Transverse colon (tissue), 4 donors: ENCODE results near the gene NUDT15. TPM values are rescaled to one million over a fixed set of nuclear protein-coding genes. Genes with fewer than 3 reads are reported as not detected.
"Not testable (repeated sequence)": the region's sequence is repeated elsewhere in the genome, so short reads cannot be mapped to it uniquely, and the experiment has no call there.

ENCODE experiments used
- DNase-seq: peaks from one replicate; pipeline ENCODE4 v3.0.0-alpha.2; 2019
- H3K27ac ChIP-seq, 4 donors: fragments of 200-600 bp; sonication (generic); 2 replicates each; pipeline ENCODE4 v1.5.1; 2016 to 2018; ENCODE audit warnings: inconsistent platforms in 4 of 4
- H3K27me3 ChIP-seq: fragments of 200-600 bp; sonication (generic); 2 replicates; pipeline ENCODE4 v1.5.1; 2017; ENCODE audit warnings: inconsistent platforms
- H3K36me3 ChIP-seq, 4 donors: fragments of 200-600 bp; sonication (generic); 2 replicates each; pipeline ENCODE4 v1.5.1; 2017 to 2019; ENCODE audit warnings: inconsistent platforms in 4 of 4
- H3K4me1 ChIP-seq, 4 donors: fragments of 200-600 bp; sonication (generic); 2 replicates each; pipeline ENCODE4 v1.5.1; 2017 to 2020; ENCODE audit warnings: inconsistent platforms in 4 of 4
- H3K4me3 ChIP-seq, 4 donors: fragments of 200-600 bp; sonication (generic); 1 replicate in 1 of 4; 2 replicates in 3 of 4; pipeline versions ENCODE4 v1.5.1 to v1.6.1; 2017 to 2019; ENCODE audit warnings: inconsistent platforms in 4 of 4
- H3K9me3 ChIP-seq, 2 donors: fragments of 200-600 bp; sonication (generic); 2 replicates each; pipeline ENCODE4 v1.5.1; 2017 to 2019; ENCODE audit warnings: inconsistent platforms in 2 of 2
- EP300 ChIP-seq: sonication (generic); formaldehyde crosslinking; IDR thresholded peaks from one replicate; pipeline ENCODE4 v1.6.1; 2017; ENCODE audit warnings: antibody characterized with exemption, low read depth
- POLR2A ChIP-seq: fragments of 450-650 bp; IDR thresholded peaks from one replicate; pipeline ENCODE4 v1.6.1; 2016; ENCODE audit warnings: antibody characterized with exemption, mild to moderate bottlenecking, moderate library complexity
- POLR2AphosphoS5 ChIP-seq, 3 donors: sonication (generic); formaldehyde crosslinking; IDR thresholded peaks; one replicate each; pipeline ENCODE4 v1.6.1; 2016; ENCODE audit warnings: antibody characterized with exemption in 3 of 3
- WGBS, 2 donors: methylation state at CpG; one replicate each; pipeline ENCODE4 v1.1.5; 2018; ENCODE audit warnings: low coverage in 1 of 2; 5-methylcytosine and 5-hydroxymethylcytosine counted together
- in situ Hi-C, 4 donors: fragments of 200-750 bp; cut with MboI; loops; one replicate each; pipeline versions ENCODE4 v1.15.0 to v1.15.1; 2017; ENCODE audit warnings: low sequenced_read_pairs in 3 of 4, low pct_ligation_motif_present in 1 of 4, low pct_unique_long_range_greater_than_20kb in 1 of 4
- intact Hi-C: fragments of 100-400 bp; cut with DNase I; formaldehyde crosslinking; loops from one replicate; pipeline ENCODE4 v1.15.1; 2023; ENCODE audit warnings: low total_unique reads
- total RNA-seq, 4 donors: library from RNA; depleted of rRNA; stranded (reverse); fragments of >200 nt; gene quantifications; one replicate each; pipeline ENCODE4 v1.1.0, GENCODE V29; 2016
- TF ChIP-seq, protein P1 (sequence below), 5 experiments: fragments of 200-600 bp in 3 of 5; fragments of 450-650 bp in 2 of 5; sonication (generic) in 3 of 5; IDR thresholded peaks; 1 replicate in 2 of 5; 2 replicates in 3 of 5; pipeline ENCODE4 v1.5.1; 2016 to 2017; ENCODE audit warnings: antibody characterized with exemption in 5 of 5, inconsistent platforms in 3 of 5, mild to moderate bottlenecking in 2 of 5, moderate library complexity in 1 of 5

NUDT15 gene
- total RNA-seq, 4 donors from 2014 or later: 0.40 to 16.1 (median 11.4) TPM

DNA sequence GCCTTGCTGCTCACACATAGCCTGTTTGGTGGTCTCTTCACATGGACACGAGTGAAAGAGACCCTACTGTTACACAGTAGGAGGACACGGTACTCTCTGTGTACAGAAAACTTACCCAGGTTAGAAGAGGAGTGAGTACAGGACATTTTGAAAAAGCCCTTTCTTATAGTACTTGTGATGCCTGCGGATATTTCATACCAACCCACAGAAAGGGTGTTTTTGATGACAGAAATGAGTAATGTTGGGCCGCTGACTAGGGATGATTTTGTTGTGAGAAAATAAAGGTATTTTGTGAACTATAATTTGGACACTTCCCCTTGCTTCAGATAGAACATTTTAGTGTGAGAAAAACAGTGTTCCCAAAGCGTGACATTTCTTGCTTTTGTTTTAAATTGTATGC lies 18.2 kb downstream of the NUDT15 start:
- intact Hi-C loops: no loop called here
- WGBS, 2 donors: 82 to 91% methylated on average over 5 of the region's 5 CpGs
- H3K27ac ChIP-seq: no peak overlapping the region
- DNase-seq: no peak
- TF ChIP-seq POLR2AphosphoS5 (IDR thresholded peaks at IDR 0.05) (no peak), EP300 (no peak), POLR2A (no peak)
- TF ChIP-seq, protein P1, sequence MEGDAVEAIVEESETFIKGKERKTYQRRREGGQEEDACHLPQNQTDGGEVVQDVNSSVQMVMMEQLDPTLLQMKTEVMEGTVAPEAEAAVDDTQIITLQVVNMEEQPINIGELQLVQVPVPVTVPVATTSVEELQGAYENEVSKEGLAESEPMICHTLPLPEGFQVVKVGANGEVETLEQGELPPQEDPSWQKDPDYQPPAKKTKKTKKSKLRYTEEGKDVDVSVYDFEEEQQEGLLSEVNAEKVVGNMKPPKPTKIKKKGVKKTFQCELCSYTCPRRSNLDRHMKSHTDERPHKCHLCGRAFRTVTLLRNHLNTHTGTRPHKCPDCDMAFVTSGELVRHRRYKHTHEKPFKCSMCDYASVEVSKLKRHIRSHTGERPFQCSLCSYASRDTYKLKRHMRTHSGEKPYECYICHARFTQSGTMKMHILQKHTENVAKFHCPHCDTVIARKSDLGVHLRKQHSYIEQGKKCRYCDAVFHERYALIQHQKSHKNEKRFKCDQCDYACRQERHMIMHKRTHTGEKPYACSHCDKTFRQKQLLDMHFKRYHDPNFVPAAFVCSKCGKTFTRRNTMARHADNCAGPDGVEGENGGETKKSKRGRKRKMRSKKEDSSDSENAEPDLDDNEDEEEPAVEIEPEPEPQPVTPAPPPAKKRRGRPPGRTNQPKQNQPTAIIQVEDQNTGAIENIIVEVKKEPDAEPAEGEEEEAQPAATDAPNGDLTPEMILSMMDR (IDR thresholded peaks at IDR 0.05): no peak
- peaks cover 0 to 17% (median 0%) of the 10 kb centered on the region in 4 donors for H3K36me3 ChIP-seq
- in situ Hi-C loops: no loop called here
- no peaks in the 10 kb centered on the region for H3K27me3 ChIP-seq
- H3K4me3 ChIP-seq: no peak overlapping the region
- H3K9me3 ChIP-seq: no peaks in the 10 kb centered on the region
- H3K4me1 ChIP-seq: no peaks in the 10 kb centered on the region

DNA sequence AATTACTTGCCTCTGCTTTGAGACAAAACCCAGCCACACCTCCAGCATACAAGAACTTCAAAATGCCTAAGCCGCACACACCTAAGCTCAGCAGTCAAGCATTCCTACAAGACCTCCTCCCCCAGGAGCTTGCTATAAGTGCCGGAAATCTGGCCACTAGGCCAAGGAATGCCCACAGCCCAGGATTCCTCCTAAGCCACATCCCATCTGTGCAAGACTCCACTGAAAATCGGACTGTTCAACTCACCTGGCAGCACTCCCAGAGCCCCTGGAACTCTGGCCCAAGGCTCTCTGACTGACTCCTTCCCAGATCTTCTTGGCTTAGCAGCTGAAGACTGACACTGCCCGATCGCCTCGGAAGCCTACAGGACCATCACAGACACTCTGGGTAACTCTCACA lies 21.0 kb downstream of the NUDT15 start:
- H3K9me3 ChIP-seq, H3K4me1 ChIP-seq, DNase-seq, H3K27ac ChIP-seq, H3K4me3 ChIP-seq, H3K27me3 ChIP-seq, in situ Hi-C loops, H3K36me3 ChIP-seq, intact Hi-C loops: not testable (repeated sequence)
- WGBS, 2 donors: 95% methylated on average over 6 of the region's 6 CpGs; no CpG with 5 or more reads in 1 of the 2 donors

DNA sequence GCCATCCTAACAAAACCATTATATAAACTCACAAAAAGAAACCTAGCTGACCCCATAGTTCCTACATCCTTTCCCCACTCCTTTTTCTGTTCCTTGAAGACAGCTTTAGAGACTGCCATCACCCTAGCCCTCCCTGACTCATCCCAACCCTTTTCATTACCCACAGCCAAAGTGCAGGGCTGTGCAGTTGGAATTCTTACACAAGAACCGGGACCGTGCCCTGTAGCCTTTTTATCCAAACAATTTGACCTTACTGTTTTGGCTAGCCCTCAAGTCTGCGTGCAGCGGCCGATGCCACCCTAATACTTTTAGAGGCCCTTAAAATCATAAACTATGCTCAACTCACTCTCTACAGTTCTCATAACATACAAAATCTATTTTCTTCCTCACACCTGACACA lies 22.4 kb downstream of the NUDT15 start:
- H3K4me3 ChIP-seq, H3K9me3 ChIP-seq, H3K36me3 ChIP-seq, H3K27ac ChIP-seq, DNase-seq, H3K27me3 ChIP-seq, intact Hi-C loops, H3K4me1 ChIP-seq, in situ Hi-C loops: not testable (repeated sequence)
- 53 to 54% methylated on average over 5 of the region's 5 CpGs for WGBS, 2 donors

DNA sequence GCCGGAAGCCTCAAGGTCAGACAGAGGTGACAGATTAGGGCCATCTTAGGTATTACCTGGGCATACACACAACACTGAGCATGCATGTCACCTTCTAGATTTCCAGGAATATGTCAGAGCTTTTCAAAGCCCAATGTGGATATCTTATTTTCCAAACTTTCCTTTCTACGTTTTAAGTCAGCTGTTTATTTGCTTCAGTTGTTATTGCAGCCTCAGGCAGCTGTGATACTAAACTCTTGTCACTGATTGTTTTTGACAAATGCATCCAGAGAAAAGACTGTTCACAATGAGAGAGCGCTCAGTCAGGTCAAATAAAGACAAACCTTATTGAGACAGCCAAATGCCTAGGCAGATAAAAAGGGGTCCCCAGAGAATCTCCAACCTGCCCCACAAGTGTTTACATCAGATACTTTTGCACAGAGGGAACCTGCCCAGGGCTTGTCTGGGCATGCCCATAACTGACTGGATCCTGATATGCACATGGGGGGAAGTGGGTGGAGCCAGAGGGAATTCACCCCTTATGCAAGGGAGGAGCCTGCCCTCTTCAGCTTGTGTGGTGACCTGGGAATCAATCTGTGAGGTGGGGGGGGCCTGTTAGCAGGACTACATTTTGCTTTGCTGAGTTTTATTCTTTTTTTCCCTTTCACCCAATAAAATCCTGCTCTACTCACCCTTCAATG lies 28.9 kb downstream of the NUDT15 start:
- H3K4me1 ChIP-seq: no peaks in the 10 kb centered on the region
- no peak for TF ChIP-seq POLR2A
- TF ChIP-seq, protein P1 (IDR thresholded peaks at IDR 0.05): no peak
- TF ChIP-seq POLR2AphosphoS5 (IDR thresholded peaks at IDR 0.05): no peak
- TF ChIP-seq EP300: no peak
- no peak overlapping the region for H3K27ac ChIP-seq
- WGBS, 2 donors: 97 to 98% methylated on average over 3 of the region's 3 CpGs
- in situ Hi-C loops: no loop called here
- peaks cover 0 to 43% (median 21%) of the 10 kb centered on the region in 4 donors for H3K36me3 ChIP-seq
- intact Hi-C loops: no loop called here
- H3K9me3 ChIP-seq: peaks cover 0 to 27% of the 10 kb centered on the region in 2 donors
- H3K27me3 ChIP-seq: no peaks in the 10 kb centered on the region
- no peak for DNase-seq
- no peak overlapping the region for H3K4me3 ChIP-seq

DNA sequence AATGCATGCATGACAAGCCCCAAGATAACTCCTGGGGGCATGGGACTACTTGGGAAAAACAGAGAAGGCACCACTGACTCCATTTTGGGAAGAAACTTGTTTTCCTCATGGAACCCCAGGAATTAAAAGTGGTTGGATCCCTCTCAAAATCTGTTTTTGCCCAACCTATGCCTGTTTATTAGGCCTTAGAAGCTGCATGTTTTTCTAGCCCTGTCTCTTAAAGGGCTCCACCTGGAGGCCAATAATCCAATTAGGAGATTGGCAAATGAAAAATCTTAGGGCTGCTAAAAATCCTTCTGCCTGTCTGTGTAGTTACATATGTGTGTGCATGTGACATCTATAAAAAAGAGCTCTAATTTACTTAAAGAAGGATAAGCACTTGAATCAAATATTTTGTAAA lies 30.5 kb downstream of the NUDT15 start:
- Histone ChIP-seq H3K27me3 (no peaks in the 10 kb centered on the region), H3K27ac (no peak overlapping the region), H3K9me3 (peaks cover 0 to 33% of the 10 kb centered on the region in 2 donors), H3K4me1 (no peaks in the 10 kb centered on the region), H3K4me3 (no peak overlapping the region), H3K36me3 (peaks cover 3 to 58% (median 29%) of the 10 kb centered on the region in 4 donors)
- in situ Hi-C loops (no loop called here), intact Hi-C loops (no loop called here)
- TF ChIP-seq, protein P1 (IDR thresholded peaks at IDR 0.05): peak in 1 of 5 experiments; percentile 10
- no peak for TF ChIP-seq EP300
- TF ChIP-seq POLR2AphosphoS5 (IDR thresholded peaks at IDR 0.05): no peak
- no peak for TF ChIP-seq POLR2A
- DNase-seq: no peak
